SU-DHL-6 (cell line): Measurements from ENCODE around the gene PRCC.

Source experiments
- CTCF ChIP-seq: fragments of 200-600 bp; sonication (generic); IDR thresholded peaks from one replicate; pipeline ENCODE4 v1.5.1; 2017; ENCODE audit warnings: antibody characterized with exemption, mild to moderate bottlenecking, low read length, moderate library complexity; ENCODE audit not compliant: insufficient read depth, poor library complexity, severe bottlenecking
- EZH2phosphoT487 ChIP-seq: fragments of 200-600 bp; sonication (generic), shearing (Covaris generic); conservative IDR thresholded peaks from 2 replicates; pipeline ENCODE4 v1.6.1; 2018; ENCODE audit warnings: mild to moderate bottlenecking, antibody characterized with exemption, low read length, moderate library complexity, mixed read lengths

GRCh38 chr1:156742017-156742416 is 25.3 kb upstream of the PRCC start:
- TF ChIP-seq CTCF = no peak
- TF ChIP-seq EZH2phosphoT487 = no peak
